H9 (cell line): Measurements from ENCODE around the gene PHOSPHO2. TPM values are rescaled to one million over a fixed set of nuclear protein-coding genes. Genes with fewer than 3 reads are reported as not detected.

Experiments used
- DNase-seq: peaks from one replicate; pipeline ENCODE4 v3.0.0-alpha.2; 2017
- H2AFZ ChIP-seq: one replicate; pipeline ENCODE4 v1.6.1; 2013; ENCODE audit warnings: mild to moderate bottlenecking, low read length, control low read depth, moderate library complexity
- H2AK5ac ChIP-seq: 2 replicates; pipeline ENCODE4 v1.6.1; 2013; ENCODE audit warnings: low read length, control low read depth, mixed read lengths; ENCODE audit not compliant: insufficient read length
- H2BK120ac ChIP-seq: one replicate; pipeline ENCODE4 v1.6.1; 2013; ENCODE audit warnings: low read depth, mild to moderate bottlenecking, low read length, control low read depth, inconsistent platforms; ENCODE audit not compliant: poor library complexity, severe bottlenecking
- H2BK12ac ChIP-seq: 2 replicates; pipeline ENCODE4 v1.6.1; 2013; ENCODE audit warnings: low read length, control low read depth, mixed read lengths, low read depth; ENCODE audit not compliant: insufficient read length
- H2BK15ac ChIP-seq: 2 replicates; pipeline ENCODE4 v1.6.1; 2013; ENCODE audit warnings: low read depth, low read length, control low read depth
- H2BK20ac ChIP-seq: one replicate; pipeline ENCODE4 v1.6.1; 2013; ENCODE audit warnings: low read depth, mild to moderate bottlenecking, low read length, control low read depth, inconsistent platforms; ENCODE audit not compliant: poor library complexity, severe bottlenecking
- H2BK5ac ChIP-seq: 2 replicates; pipeline ENCODE4 v1.6.1; 2013; ENCODE audit warnings: low read length, control low read depth, mixed read lengths; ENCODE audit not compliant: insufficient read length
- H3K14ac ChIP-seq: 2 replicates; pipeline ENCODE4 v1.6.1; 2013; ENCODE audit warnings: low read length, control low read depth; ENCODE audit not compliant: insufficient read depth
- H3K18ac ChIP-seq: 2 replicates; pipeline ENCODE4 v1.6.1; 2013; ENCODE audit warnings: low read depth, mild to moderate bottlenecking, mixed read lengths, low read length, control low read depth; ENCODE audit not compliant: insufficient read length
- H3K23ac ChIP-seq: 2 replicates; pipeline ENCODE4 v1.6.1; 2013; ENCODE audit warnings: low read length, control low read depth, mixed read lengths, low read depth; ENCODE audit not compliant: insufficient read length
- H3K23me2 ChIP-seq: 2 replicates; pipeline ENCODE4 v1.6.1; 2013; ENCODE audit warnings: low read depth, mild to moderate bottlenecking, mixed read lengths, low read length, control low read depth; ENCODE audit not compliant: insufficient read length, poor library complexity, severe bottlenecking
- H3K27ac ChIP-seq: 2 replicates; pipeline ENCODE4 v1.5.1; 2013; ENCODE audit warnings: low read length, control low read depth, mixed read lengths, low read depth; ENCODE audit not compliant: insufficient read length
- H3K27me3 ChIP-seq: 2 replicates; pipeline ENCODE4 v1.6.1; 2013; ENCODE audit warnings: low read length, control low read depth, inconsistent platforms; ENCODE audit not compliant: insufficient read depth
- H3K4ac ChIP-seq: 2 replicates; pipeline ENCODE4 v1.6.1; 2013; ENCODE audit warnings: low read depth, mild to moderate bottlenecking, control low read depth, inconsistent platforms, low read length, moderate library complexity
- H3K4me1 ChIP-seq: 2 replicates; pipeline ENCODE4 v1.6.1; 2013; ENCODE audit warnings: low read length, control low read depth, inconsistent platforms; ENCODE audit not compliant: insufficient read depth
- H3K4me2 ChIP-seq: 2 replicates; pipeline ENCODE4 v1.6.1; 2013; ENCODE audit warnings: low read length, control low read depth, mixed read lengths; ENCODE audit not compliant: insufficient read length, insufficient read depth
- H3K56ac ChIP-seq: 2 replicates; pipeline ENCODE4 v1.6.1; 2013; ENCODE audit warnings: low read depth, mild to moderate bottlenecking, mixed read lengths, low read length, control low read depth; ENCODE audit not compliant: insufficient read length
- H3K79me1 ChIP-seq: 2 replicates; pipeline ENCODE4 v1.6.1; 2013; ENCODE audit warnings: low read depth, mild to moderate bottlenecking, moderate library complexity, low read length, control low read depth, inconsistent platforms; ENCODE audit not compliant: insufficient read depth, poor library complexity, severe bottlenecking
- H3K79me2 ChIP-seq: 2 replicates; pipeline ENCODE4 v1.6.1; 2013; ENCODE audit warnings: low read length, control low read depth, inconsistent platforms; ENCODE audit not compliant: insufficient read depth
- H3K9ac ChIP-seq: 2 replicates; pipeline ENCODE4 v1.6.1; 2013; ENCODE audit warnings: low read length, control low read depth, mixed read lengths; ENCODE audit not compliant: insufficient read length; ENCODE audit errors: extremely low read depth
- H3K9me3 ChIP-seq: one replicate; pipeline ENCODE4 v1.6.1; 2013; ENCODE audit warnings: low read depth, low read length, inconsistent platforms; ENCODE audit not compliant: control insufficient read depth
- H3T11ph ChIP-seq: one replicate; pipeline ENCODE4 v1.6.1; 2013; ENCODE audit warnings: mild to moderate bottlenecking, low read length, control low read depth, inconsistent platforms
- H4K20me1 ChIP-seq: one replicate; pipeline ENCODE4 v1.6.1; 2013; ENCODE audit not compliant: control insufficient read depth, insufficient read length, insufficient read depth
- H4K5ac ChIP-seq: 2 replicates; pipeline ENCODE4 v1.6.1; 2013; ENCODE audit warnings: low read depth, mild to moderate bottlenecking, mixed read lengths, low read length, control low read depth; ENCODE audit not compliant: insufficient read length
- H4K8ac ChIP-seq: replicated peaks from 2 replicates; pipeline ENCODE4 v1.6.1; 2013; ENCODE audit warnings: low read length, control low read depth, mixed read lengths, low read depth; ENCODE audit not compliant: insufficient read length
- H4K91ac ChIP-seq: 2 replicates; pipeline ENCODE4 v1.6.1; 2013; ENCODE audit warnings: low read depth, mild to moderate bottlenecking, moderate library complexity, mixed read lengths, low read length, control low read depth; ENCODE audit not compliant: insufficient read length
- H3K27ac Mint-ChIP-seq, 3 experiments: 2 replicates in 2 of 3; 3 replicates in 1 of 3; pipeline ENCODE4 v1.8.0; 2020 to 2021; ENCODE audit warnings: mixed read lengths in 3 of 3, mild to moderate bottlenecking in 1 of 3, moderate library complexity in 1 of 3
- H3K27me3 Mint-ChIP-seq: 2 replicates; pipeline ENCODE4 v1.8.0; 2021; ENCODE audit warnings: low read depth, mild to moderate bottlenecking, moderate library complexity, mixed read lengths
- H3K36me3 Mint-ChIP-seq, 3 experiments: 2 replicates in 2 of 3; 3 replicates in 1 of 3; pipeline ENCODE4 v1.8.0; 2020 to 2021; ENCODE audit warnings: low read depth in 3 of 3, mixed read lengths in 3 of 3; ENCODE audit not compliant: insufficient read depth in 1 of 3
- H3K4me1 Mint-ChIP-seq, 2 experiments: 2 replicates each; pipeline ENCODE4 v1.8.0; 2020; ENCODE audit warnings: mixed read lengths in 2 of 2
- H3K4me3 Mint-ChIP-seq, 2 experiments: 2 replicates in 1 of 2; 3 replicates in 1 of 2; pipeline ENCODE4 v1.8.0; 2020 to 2021; ENCODE audit warnings: mild to moderate bottlenecking in 2 of 2, mixed read lengths in 2 of 2, moderate library complexity in 1 of 2
- H3K9me3 Mint-ChIP-seq, 2 experiments: 2 replicates in 1 of 2; 3 replicates in 1 of 2; pipeline ENCODE4 v1.8.0; 2020; ENCODE audit warnings: mild to moderate bottlenecking in 2 of 2, mixed read lengths in 2 of 2, moderate library complexity in 1 of 2
- WGBS: extraction: QIAGEN DNeasy Blood & Tissue Kit; methylation state at CpG from one replicate; pipeline ENCODE4 v1.1.7; 2013; ENCODE audit warnings: missing lambda C conversion rate, low lambda C conversion rate, mixed read lengths; ENCODE audit not compliant: insufficient read length; ENCODE audit errors: extremely low coverage; 5-methylcytosine and 5-hydroxymethylcytosine counted together
- total RNA-seq: library from RNA; stranded (reverse); gene quantifications from 2 replicates; pipeline ENCODE4 v1.2.1, GENCODE V29; 2021
- TF ChIP-seq, protein P1 (sequence below): fragments of 200-600 bp; sonication (generic); conservative IDR thresholded peaks from 3 replicates; pipeline ENCODE4 v1.8.0; 2021; ENCODE audit warnings: antibody characterized with exemption, mild to moderate bottlenecking

The PHOSPHO2 gene
- total RNA-seq, 1 experiment from 2014 or later = 7.2 TPM

DNA sequence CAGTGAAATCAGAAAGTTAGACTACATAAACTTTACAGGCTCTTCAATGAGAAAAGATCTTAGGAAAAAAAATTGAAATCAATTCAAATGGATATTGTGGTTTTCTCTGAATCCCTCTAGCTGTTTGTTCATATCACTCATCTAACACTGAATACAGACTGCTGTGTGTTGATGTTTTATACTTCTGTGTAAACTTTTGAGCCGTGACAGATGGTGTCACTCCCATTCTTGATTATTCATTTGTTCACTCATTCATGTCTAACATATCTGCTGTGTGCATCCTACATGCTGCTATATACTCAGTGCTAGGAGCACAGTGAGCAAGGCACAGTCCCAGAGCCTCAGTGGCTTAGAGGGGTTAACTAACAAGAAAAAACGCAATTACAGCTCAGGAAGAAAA lies 52.0 kb downstream of the PHOSPHO2 start:
- no peak overlapping the region for H3K27ac Mint-ChIP-seq
- H3K4me1 Mint-ChIP-seq = no peaks in the 10 kb centered on the region
- peaks cover 45 to 74% (median 52%) of the 10 kb centered on the region in 3 experiments for H3K36me3 Mint-ChIP-seq

More for the DNA sequence above, 52.0 kb downstream of the PHOSPHO2 start:
- Histone ChIP-seq H3K27ac (no peak overlapping the region), H2BK20ac (no peak overlapping the region), H4K91ac (no peak overlapping the region), H3K4ac (no peak overlapping the region), H3K9ac (no peak overlapping the region), H2AFZ (no peak overlapping the region), H2BK12ac (no peak overlapping the region), H3K4me2 (no peak overlapping the region), H3K9me3 (no peaks in the 10 kb centered on the region), H3K18ac (no peak overlapping the region), H2BK15ac (no peak overlapping the region), H4K5ac (no peak overlapping the region), H4K20me1 (no peaks in the 10 kb centered on the region), H2BK5ac (no peak overlapping the region), H3K79me1 (peaks cover 3% of the 10 kb centered on the region), H3K4me1 (no peaks in the 10 kb centered on the region), H2AK5ac (no peak overlapping the region), H3K14ac (no peak overlapping the region), H2BK120ac (no peak overlapping the region), H4K8ac (no peak overlapping the region), H3K79me2 (no peaks in the 10 kb centered on the region; the same call in 1 of the 2 replicates), H3K56ac (no peak overlapping the region), H3K27me3 (no peaks in the 10 kb centered on the region), H3K23ac (no peak overlapping the region), H3K23me2 (no peaks in the 10 kb centered on the region), H3T11ph (no peak overlapping the region)
- no peaks in the 10 kb centered on the region for H3K27me3 Mint-ChIP-seq
- TF ChIP-seq, protein P1, sequence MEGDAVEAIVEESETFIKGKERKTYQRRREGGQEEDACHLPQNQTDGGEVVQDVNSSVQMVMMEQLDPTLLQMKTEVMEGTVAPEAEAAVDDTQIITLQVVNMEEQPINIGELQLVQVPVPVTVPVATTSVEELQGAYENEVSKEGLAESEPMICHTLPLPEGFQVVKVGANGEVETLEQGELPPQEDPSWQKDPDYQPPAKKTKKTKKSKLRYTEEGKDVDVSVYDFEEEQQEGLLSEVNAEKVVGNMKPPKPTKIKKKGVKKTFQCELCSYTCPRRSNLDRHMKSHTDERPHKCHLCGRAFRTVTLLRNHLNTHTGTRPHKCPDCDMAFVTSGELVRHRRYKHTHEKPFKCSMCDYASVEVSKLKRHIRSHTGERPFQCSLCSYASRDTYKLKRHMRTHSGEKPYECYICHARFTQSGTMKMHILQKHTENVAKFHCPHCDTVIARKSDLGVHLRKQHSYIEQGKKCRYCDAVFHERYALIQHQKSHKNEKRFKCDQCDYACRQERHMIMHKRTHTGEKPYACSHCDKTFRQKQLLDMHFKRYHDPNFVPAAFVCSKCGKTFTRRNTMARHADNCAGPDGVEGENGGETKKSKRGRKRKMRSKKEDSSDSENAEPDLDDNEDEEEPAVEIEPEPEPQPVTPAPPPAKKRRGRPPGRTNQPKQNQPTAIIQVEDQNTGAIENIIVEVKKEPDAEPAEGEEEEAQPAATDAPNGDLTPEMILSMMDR = no peak
- H3K9me3 Mint-ChIP-seq = peaks cover 0 to 2% of the 10 kb centered on the region in 2 experiments; a peak in 1 of 5 replicates
- no CpG with 5 or more reads among the region's 2 CpGs for WGBS
- H3K4me3 Mint-ChIP-seq = no peak overlapping the region
- DNase-seq = no peak
